ENCODE measurements around the gene DBNDD1. TPM values are rescaled to one million over a fixed set of nuclear protein-coding genes. Genes with fewer than 3 reads are reported as not detected.

Gene DBNDD1
- total RNA-seq, 1 experiment from 2014 or later = 64.6 TPM

DNA sequence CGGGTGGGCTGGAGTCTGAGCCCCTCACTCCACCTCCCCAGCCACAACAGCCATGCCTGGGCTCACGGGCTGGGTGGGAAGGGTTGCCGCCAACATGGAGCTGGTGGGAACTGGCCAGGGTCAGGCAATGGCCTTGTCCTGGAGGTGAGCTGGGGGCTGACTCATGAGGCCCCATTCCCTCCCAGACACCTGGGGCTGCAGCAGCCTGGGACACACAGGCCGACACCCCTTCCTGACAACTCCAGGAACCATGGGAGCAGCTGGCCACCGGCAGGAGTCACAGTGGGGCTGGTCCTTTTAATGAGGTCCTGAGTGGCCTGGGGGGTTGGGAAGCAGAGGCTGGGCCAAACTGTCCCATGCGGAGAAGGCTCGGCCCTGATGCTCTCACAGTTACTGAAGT, 12.2 kb downstream of the DBNDD1 start:
- Mint-ChIP-seq H3K4me3 (ENCODE audit: unreplicated experiment) (no peak overlapping the region), H3K9me3 (ENCODE audit: unreplicated experiment) (no peaks in the 10 kb centered on the region), H3K27ac (ENCODE audit: unreplicated experiment) (no peak overlapping the region), H3K27me3 (ENCODE audit: insufficient read depth, unreplicated experiment) (no peaks in the 10 kb centered on the region), H3K4me1 (ENCODE audit: low read depth, unreplicated experiment) (no peaks in the 10 kb centered on the region), H3K36me3 (ENCODE audit: insufficient read depth, unreplicated experiment) (peaks cover 49% of the 10 kb centered on the region)
- no TSS peak for BruUV-seq (replicated peaks)
- no peak for DNase-seq
- intact Hi-C loops (cut with micrococcal nuclease; ENCODE audit: unreplicated experiment) = no loop called here
- no peak for TF ChIP-seq CTCF (IDR thresholded peaks at IDR 0.05; ENCODE audit: insufficient read depth in 1 of 2, low read depth in 1 of 2, low read length in 1 of 2, severe bottlenecking in 1 of 2, unreplicated experiment in 1 of 2)
- POLR2A ChIA-PET = no interaction called here
- Histone ChIP-seq H3K27me3 (replicated peaks; ENCODE audit: control insufficient read depth, insufficient read depth, low read length) (no peaks in the 10 kb centered on the region), H3K36me3 (ENCODE audit: control insufficient read depth, insufficient read depth, low read length) (0 out of 2 replicates have a peak, but pooled peaks cover 1% of the 10 kb centered on the region), H3K9me3 (no peaks in the 10 kb centered on the region), H3K4me3 (ENCODE audit: low read depth, low read length) (no peak overlapping the region), H3K4me1 (0 out of 2 replicates have a peak, but pooled peaks cover 7% of the 10 kb centered on the region)
- CTCF ChIA-PET = no interaction called here

DNA sequence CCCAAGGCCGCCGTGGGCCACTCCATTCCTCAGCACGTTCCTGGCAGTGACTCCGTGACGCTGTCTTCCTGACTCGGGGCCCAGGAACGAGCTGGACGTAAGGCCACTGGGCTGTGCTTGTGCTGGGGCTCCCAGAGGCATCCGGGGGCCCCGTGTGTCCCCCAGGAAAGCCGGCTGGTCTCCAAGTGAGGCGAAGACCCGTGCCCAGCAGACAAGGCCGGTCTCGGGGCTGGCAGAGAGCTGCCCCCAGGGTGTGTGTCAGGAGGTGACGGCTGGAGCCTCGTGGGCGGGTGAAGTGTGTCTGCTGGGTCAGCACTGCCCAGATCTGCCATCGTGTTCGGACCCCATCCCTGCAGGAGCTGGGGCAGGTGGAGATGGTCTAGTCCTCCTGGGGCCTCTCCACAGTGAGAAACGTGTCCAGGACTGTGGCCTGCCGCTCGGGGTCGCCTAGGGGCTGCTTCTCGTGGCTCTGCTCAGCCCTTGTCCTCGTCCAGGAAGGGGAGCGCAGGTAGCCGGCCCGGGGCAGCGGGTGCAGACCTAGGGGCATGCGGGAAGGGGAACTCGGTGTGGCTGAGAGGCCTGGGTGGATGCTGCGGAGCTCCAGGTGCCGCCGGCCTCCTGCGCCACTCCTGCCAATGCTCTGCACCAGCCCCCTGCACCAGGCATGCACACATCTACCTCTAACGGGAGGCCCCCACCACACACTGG, 13.1 kb downstream of the DBNDD1 start:
- no peak overlapping the region for H3K4me3 ChIP-seq (ENCODE audit: low read depth, low read length)
- H3K36me3 ChIP-seq (ENCODE audit: control insufficient read depth, insufficient read depth, low read length) = 0 out of 2 replicates have a peak, but pooled peaks cover 1% of the 10 kb centered on the region
- Mint-ChIP-seq H3K4me1 (ENCODE audit: low read depth, unreplicated experiment) (no peaks in the 10 kb centered on the region), H3K36me3 (ENCODE audit: insufficient read depth, unreplicated experiment) (peaks cover 49% of the 10 kb centered on the region), H3K27ac (ENCODE audit: unreplicated experiment) (peak overlapping the region; percentile 65), H3K27me3 (ENCODE audit: insufficient read depth, unreplicated experiment) (no peaks in the 10 kb centered on the region), H3K4me3 (ENCODE audit: unreplicated experiment) (no peak overlapping the region), H3K9me3 (ENCODE audit: unreplicated experiment) (no peaks in the 10 kb centered on the region)
- BruUV-seq (replicated peaks) = no TSS peak
- 0 out of 2 replicates have a peak, but pooled peaks cover 7% of the 10 kb centered on the region for H3K4me1 ChIP-seq
- H3K27me3 ChIP-seq (replicated peaks; ENCODE audit: control insufficient read depth, insufficient read depth, low read length) = no peaks in the 10 kb centered on the region
- no peaks in the 10 kb centered on the region for H3K9me3 ChIP-seq
- ChIA-PET POLR2A (no interaction called here), CTCF (no interaction called here)
- no peak for DNase-seq
- TF ChIP-seq CTCF (IDR thresholded peaks at IDR 0.05; ENCODE audit: insufficient read depth in 1 of 2, low read depth in 1 of 2, low read length in 1 of 2, severe bottlenecking in 1 of 2, unreplicated experiment in 1 of 2) = no peak
- intact Hi-C loops (cut with micrococcal nuclease; ENCODE audit: unreplicated experiment) = no loop called here

DNA sequence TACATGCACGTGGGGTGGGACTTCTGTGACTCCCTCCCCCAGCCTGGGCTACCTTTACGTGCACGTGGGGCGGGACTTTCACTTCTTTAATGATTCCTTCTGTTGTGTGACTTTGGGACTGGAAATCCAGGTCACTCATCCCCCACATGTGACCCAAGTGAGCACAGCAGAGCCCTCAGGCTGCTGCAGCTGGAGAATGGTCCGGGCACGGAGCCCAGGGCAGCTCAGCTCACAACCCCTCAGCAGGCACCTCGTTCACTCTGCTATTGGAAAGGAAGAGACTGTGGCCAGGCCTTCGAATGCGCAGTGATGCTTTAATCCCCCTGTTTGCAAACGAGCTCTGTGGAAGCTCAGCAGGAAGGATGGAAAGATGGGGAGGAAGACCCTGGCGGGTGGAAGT, 14.7 kb downstream of the DBNDD1 start:
- no peaks in the 10 kb centered on the region for H3K4me1 Mint-ChIP-seq (ENCODE audit: low read depth, unreplicated experiment)
- intact Hi-C loops (cut with micrococcal nuclease; ENCODE audit: unreplicated experiment) = no loop called here
- no TSS peak for BruUV-seq (replicated peaks)
- peak overlapping the region; percentile 65 for H3K27ac Mint-ChIP-seq (ENCODE audit: unreplicated experiment)
- Histone ChIP-seq H3K4me3 (ENCODE audit: low read depth, low read length) (no peak overlapping the region), H3K9me3 (no peaks in the 10 kb centered on the region), H3K27me3 (replicated peaks; ENCODE audit: control insufficient read depth, insufficient read depth, low read length) (no peaks in the 10 kb centered on the region), H3K36me3 (ENCODE audit: control insufficient read depth, insufficient read depth, low read length) (peaks cover 1% of the 10 kb centered on the region; the same call in 1 of the 2 replicates), H3K4me1 (no peaks in the 10 kb centered on the region)
- H3K4me3 Mint-ChIP-seq (ENCODE audit: unreplicated experiment) = no peak overlapping the region
- H3K9me3 Mint-ChIP-seq (ENCODE audit: unreplicated experiment) = no peaks in the 10 kb centered on the region
- ChIA-PET CTCF (no interaction called here), POLR2A (no interaction called here)
- peaks cover 53% of the 10 kb centered on the region for H3K36me3 Mint-ChIP-seq (ENCODE audit: insufficient read depth, unreplicated experiment)
- no peak for TF ChIP-seq CTCF (IDR thresholded peaks at IDR 0.05; ENCODE audit: insufficient read depth in 1 of 2, low read depth in 1 of 2, low read length in 1 of 2, severe bottlenecking in 1 of 2, unreplicated experiment in 1 of 2)
- DNase-seq = no peak
- no peaks in the 10 kb centered on the region for H3K27me3 Mint-ChIP-seq (ENCODE audit: insufficient read depth, unreplicated experiment)
